ENCODE measurements around the gene ADAMTSL1. TPM values are rescaled to one million over a fixed set of nuclear protein-coding genes. Genes with fewer than 3 reads are reported as not detected.

Gene ADAMTSL1
- total RNA-seq, 1 donor from 2014 or later, result 12.3 TPM

GRCh38 chr9:18610956-18611355 lies 137.0 kb downstream of the ADAMTSL1 start:
- no peaks in the 10 kb centered on the region for H3K36me3 ChIP-seq
- no peaks in the 10 kb centered on the region for H3K27me3 ChIP-seq
- no peak overlapping the region for H3K27ac ChIP-seq
- intact Hi-C loops (cut with DNase I), result no loop called here
- DNase-seq (ENCODE audit: low spot score in 2 of 2), result no peak
- no peak for TF ChIP-seq CTCF (IDR thresholded peaks at IDR 0.05)
- no peaks in the 10 kb centered on the region for H3K9me3 ChIP-seq
- no peak overlapping the region for H3K4me3 ChIP-seq
- H3K4me1 ChIP-seq, result peaks cover 0 to 4% of the 10 kb centered on the region in 2 donors

GRCh38 chr9:18611971-18612370 lies 138.0 kb downstream of the ADAMTSL1 start:
- DNase-seq (ENCODE audit: low spot score in 2 of 2), result no peak
- Histone ChIP-seq H3K4me1 (no peaks in the 10 kb centered on the region), H3K4me3 (no peak overlapping the region), H3K27ac (peak overlapping the region in 1 of 2 donors; percentile 4), H3K36me3 (no peaks in the 10 kb centered on the region), H3K27me3 (no peaks in the 10 kb centered on the region), H3K9me3 (no peaks in the 10 kb centered on the region)
- intact Hi-C loops (cut with DNase I), result no loop called here
- no peak for TF ChIP-seq CTCF (IDR thresholded peaks at IDR 0.05)

GRCh38 chr9:18614116-18614515 lies 140.2 kb downstream of the ADAMTSL1 start:
- peak overlapping the region in 1 of 2 donors; percentile 5 for H3K27ac ChIP-seq
- no peaks in the 10 kb centered on the region for H3K27me3 ChIP-seq
- H3K36me3 ChIP-seq, result no peaks in the 10 kb centered on the region
- no peak for TF ChIP-seq CTCF (IDR thresholded peaks at IDR 0.05)
- DNase-seq (ENCODE audit: low spot score in 2 of 2), result no peak
- peaks cover 0 to 3% of the 10 kb centered on the region in 2 donors for H3K4me1 ChIP-seq
- intact Hi-C loops (cut with DNase I), result no loop called here
- H3K4me3 ChIP-seq, result no peak overlapping the region
- no peaks in the 10 kb centered on the region for H3K9me3 ChIP-seq

- Histone ChIP-seq H3K27ac (peak overlapping the region in 1 of 2 donors; percentile 5), H3K9me3 (no peaks in the 10 kb centered on the region), H3K4me1 (peaks cover 0 to 3% of the 10 kb centered on the region in 2 donors), H3K4me3 (no peak overlapping the region), H3K36me3 (no peaks in the 10 kb centered on the region), H3K27me3 (no peaks in the 10 kb centered on the region)
- TF ChIP-seq CTCF (IDR thresholded peaks at IDR 0.05), result no peak
- DNase-seq (ENCODE audit: low spot score in 2 of 2), result no peak
- intact Hi-C loops (cut with DNase I), result no loop called here
These were observed 140.7 kb downstream of the ADAMTSL1 start for GRCh38 chr9:18614651-18615050.

- peak overlapping the region in 1 of 2 donors; percentile 59 for H3K27ac ChIP-seq
- DNase-seq (ENCODE audit: low spot score in 2 of 2), result no peak
- no peaks in the 10 kb centered on the region for H3K9me3 ChIP-seq
- no peaks in the 10 kb centered on the region for H3K36me3 ChIP-seq
- H3K4me1 ChIP-seq, result peaks cover 0 to 3% of the 10 kb centered on the region in 2 donors
- TF ChIP-seq CTCF (IDR thresholded peaks at IDR 0.05), result no peak
- no peak overlapping the region for H3K4me3 ChIP-seq
- H3K27me3 ChIP-seq, result no peaks in the 10 kb centered on the region
- intact Hi-C loops (cut with DNase I), result no loop called here
These were observed 143.0 kb downstream of the ADAMTSL1 start for GRCh38 chr9:18616976-18617375.

- TF ChIP-seq CTCF (IDR thresholded peaks at IDR 0.05), result no peak
- no peak overlapping the region for H3K27ac ChIP-seq
- no peaks in the 10 kb centered on the region for H3K27me3 ChIP-seq
- intact Hi-C loops (cut with DNase I), result no loop called here
- no peaks in the 10 kb centered on the region for H3K9me3 ChIP-seq
- peaks cover 0 to 3% of the 10 kb centered on the region in 2 donors for H3K4me1 ChIP-seq
- H3K4me3 ChIP-seq, result no peak overlapping the region
- DNase-seq (ENCODE audit: low spot score in 2 of 2), result no peak
- no peaks in the 10 kb centered on the region for H3K36me3 ChIP-seq
These were observed 143.8 kb downstream of the ADAMTSL1 start for GRCh38 chr9:18617759-18618158.
